Panc1 (cell line): ENCODE results near the gene PTPN11.

Experiments used
- POLR2AphosphoS5 ChIP-seq: IDR thresholded peaks from 2 replicates; pipeline ENCODE4 v1.6.1; 2012; ENCODE audit warnings: mild to moderate bottlenecking, low read depth, low read length, moderate library complexity
- SIN3A ChIP-seq: IDR thresholded peaks from 2 replicates; pipeline ENCODE4 v1.6.1; 2012; ENCODE audit warnings: low read depth, mild to moderate bottlenecking, low read length, moderate library complexity, borderline replicate concordance; ENCODE audit not compliant: insufficient read depth
- TCF7L2 ChIP-seq: IDR thresholded peaks from 2 replicates; pipeline ENCODE4 v1.6.1; 2011; ENCODE audit warnings: mild to moderate bottlenecking, low read depth, low read length, inconsistent platforms
- TF ChIP-seq, protein P1 (sequence below): fragments of 450-650 bp; IDR thresholded peaks from 2 replicates; pipeline ENCODE4 v1.5.1; 2017; ENCODE audit warnings: mild to moderate bottlenecking
- TF ChIP-seq, protein P2 (sequence below), 2 experiments: IDR thresholded peaks; 2 replicates each; pipeline ENCODE4 v1.6.1; 2011 to 2012; ENCODE audit warnings: low read depth in 2 of 2, control low read depth in 1 of 2, low read length in 1 of 2, mild to moderate bottlenecking in 1 of 2, moderate library complexity in 1 of 2; ENCODE audit not compliant: insufficient read depth in 1 of 2

DNA sequence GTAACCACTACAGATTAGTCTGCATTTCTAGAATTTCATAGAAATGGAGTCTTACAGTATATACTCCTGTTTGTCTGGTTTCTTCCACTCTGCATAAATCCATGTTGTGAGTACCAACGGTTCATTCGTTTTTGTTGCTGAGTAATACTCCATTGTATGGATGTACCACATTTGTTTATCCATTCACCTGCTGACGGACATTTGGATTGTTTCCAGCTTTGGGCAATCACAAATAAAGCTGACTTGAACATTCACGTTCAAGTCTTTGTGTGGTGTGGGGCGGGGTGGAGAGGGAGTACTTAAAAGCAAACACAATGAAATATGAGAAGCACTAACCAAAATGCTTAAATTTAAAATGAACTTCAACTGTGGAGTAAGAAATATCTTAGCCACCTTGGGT is 43.6 kb upstream of the PTPN11 start:
- TF ChIP-seq, protein P1, sequence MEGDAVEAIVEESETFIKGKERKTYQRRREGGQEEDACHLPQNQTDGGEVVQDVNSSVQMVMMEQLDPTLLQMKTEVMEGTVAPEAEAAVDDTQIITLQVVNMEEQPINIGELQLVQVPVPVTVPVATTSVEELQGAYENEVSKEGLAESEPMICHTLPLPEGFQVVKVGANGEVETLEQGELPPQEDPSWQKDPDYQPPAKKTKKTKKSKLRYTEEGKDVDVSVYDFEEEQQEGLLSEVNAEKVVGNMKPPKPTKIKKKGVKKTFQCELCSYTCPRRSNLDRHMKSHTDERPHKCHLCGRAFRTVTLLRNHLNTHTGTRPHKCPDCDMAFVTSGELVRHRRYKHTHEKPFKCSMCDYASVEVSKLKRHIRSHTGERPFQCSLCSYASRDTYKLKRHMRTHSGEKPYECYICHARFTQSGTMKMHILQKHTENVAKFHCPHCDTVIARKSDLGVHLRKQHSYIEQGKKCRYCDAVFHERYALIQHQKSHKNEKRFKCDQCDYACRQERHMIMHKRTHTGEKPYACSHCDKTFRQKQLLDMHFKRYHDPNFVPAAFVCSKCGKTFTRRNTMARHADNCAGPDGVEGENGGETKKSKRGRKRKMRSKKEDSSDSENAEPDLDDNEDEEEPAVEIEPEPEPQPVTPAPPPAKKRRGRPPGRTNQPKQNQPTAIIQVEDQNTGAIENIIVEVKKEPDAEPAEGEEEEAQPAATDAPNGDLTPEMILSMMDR, result no peak
- TF ChIP-seq, protein P2, sequence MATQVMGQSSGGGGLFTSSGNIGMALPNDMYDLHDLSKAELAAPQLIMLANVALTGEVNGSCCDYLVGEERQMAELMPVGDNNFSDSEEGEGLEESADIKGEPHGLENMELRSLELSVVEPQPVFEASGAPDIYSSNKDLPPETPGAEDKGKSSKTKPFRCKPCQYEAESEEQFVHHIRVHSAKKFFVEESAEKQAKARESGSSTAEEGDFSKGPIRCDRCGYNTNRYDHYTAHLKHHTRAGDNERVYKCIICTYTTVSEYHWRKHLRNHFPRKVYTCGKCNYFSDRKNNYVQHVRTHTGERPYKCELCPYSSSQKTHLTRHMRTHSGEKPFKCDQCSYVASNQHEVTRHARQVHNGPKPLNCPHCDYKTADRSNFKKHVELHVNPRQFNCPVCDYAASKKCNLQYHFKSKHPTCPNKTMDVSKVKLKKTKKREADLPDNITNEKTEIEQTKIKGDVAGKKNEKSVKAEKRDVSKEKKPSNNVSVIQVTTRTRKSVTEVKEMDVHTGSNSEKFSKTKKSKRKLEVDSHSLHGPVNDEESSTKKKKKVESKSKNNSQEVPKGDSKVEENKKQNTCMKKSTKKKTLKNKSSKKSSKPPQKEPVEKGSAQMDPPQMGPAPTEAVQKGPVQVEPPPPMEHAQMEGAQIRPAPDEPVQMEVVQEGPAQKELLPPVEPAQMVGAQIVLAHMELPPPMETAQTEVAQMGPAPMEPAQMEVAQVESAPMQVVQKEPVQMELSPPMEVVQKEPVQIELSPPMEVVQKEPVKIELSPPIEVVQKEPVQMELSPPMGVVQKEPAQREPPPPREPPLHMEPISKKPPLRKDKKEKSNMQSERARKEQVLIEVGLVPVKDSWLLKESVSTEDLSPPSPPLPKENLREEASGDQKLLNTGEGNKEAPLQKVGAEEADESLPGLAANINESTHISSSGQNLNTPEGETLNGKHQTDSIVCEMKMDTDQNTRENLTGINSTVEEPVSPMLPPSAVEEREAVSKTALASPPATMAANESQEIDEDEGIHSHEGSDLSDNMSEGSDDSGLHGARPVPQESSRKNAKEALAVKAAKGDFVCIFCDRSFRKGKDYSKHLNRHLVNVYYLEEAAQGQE (IDR thresholded peaks at IDR 0.05; ENCODE audit: insufficient read depth in 1 of 2, low read depth in 2 of 2, low read length in 1 of 2), result no peak
- TF ChIP-seq TCF7L2, result no peak
- no peak for TF ChIP-seq POLR2AphosphoS5
- TF ChIP-seq SIN3A, result no peak
